Activated CD4-positive, alpha-beta T cell treated with anti-CD3 and anti-CD28 coated beads, Interleukin-2, Interleukin-6, amounts not matched to agents 100 ng/mL and 50 ng/mL, durations not matched to agents 16 hours and 8 hours (primary cell): ENCODE data around the gene TIAM2.

ENCODE experiments used
- DNase-seq: peaks from one replicate; pipeline ENCODE4 v3.0.0-alpha.2; 2020

The TIAM2 gene

DNA sequence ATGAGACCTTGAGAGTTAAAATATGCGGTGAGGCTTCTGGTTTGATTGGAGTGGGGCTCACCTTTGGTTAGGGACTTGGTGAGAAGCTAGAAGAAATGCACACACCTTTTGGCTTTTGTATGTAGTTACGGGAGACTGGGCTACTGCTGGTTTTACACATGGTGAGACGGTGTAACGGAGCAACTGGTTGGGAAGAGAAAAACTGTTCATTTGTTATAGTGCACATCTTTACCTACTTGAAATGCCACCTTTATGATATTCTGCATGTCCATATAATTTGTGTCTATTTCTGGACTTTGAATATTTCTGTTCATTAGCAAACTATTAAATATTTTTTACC lies 31.6 kb downstream of the TIAM2 start:
- DNase-seq = no peak

DNA sequence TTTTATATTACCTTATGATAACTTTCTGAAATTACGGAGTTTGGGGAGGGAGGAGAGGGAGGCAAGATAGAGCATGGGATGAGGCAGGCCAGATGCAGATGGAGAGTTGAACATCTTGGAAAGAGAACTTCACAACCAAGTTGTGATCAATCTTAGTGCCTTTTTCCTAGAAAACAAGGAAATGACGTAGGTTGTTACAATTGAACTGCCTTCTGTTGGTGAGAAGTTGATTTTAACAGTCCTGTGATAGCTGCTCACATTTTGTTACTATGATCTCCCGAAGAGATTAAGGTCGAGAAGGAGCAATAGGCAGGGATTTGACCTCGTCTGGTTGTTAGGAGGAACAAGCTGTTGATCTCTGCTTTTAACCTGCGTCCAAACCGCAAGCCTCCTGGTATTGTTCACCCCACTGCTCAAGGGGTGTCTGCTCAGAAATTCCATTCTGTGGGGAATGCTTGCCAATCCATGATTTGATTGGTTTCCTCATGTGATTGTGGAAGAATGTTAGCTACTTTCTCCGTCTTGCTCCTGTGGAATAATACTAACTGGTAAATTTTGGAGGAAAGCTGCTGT lies 35.1 kb downstream of the TIAM2 start:
- DNase-seq = no peak

DNA sequence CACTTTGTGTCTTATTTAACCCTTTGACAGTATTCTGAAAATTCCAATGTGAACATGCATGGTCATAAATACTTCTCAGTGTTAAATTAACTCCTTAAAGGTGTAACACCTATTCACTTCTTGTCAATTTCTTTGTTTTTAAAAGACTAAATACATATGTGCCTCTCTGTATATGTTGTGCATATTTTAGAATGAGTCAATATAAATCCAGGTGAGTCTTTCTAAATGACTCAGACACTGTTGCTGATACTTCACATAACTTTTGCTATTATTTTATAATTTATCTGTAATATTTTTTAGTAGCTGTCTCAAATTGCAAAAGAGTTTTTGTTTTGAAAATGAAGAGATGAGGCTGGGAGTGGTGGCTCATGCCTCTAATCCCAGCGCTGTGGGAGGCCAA lies 36.0 kb downstream of the TIAM2 start:
- no peak for DNase-seq

DNA sequence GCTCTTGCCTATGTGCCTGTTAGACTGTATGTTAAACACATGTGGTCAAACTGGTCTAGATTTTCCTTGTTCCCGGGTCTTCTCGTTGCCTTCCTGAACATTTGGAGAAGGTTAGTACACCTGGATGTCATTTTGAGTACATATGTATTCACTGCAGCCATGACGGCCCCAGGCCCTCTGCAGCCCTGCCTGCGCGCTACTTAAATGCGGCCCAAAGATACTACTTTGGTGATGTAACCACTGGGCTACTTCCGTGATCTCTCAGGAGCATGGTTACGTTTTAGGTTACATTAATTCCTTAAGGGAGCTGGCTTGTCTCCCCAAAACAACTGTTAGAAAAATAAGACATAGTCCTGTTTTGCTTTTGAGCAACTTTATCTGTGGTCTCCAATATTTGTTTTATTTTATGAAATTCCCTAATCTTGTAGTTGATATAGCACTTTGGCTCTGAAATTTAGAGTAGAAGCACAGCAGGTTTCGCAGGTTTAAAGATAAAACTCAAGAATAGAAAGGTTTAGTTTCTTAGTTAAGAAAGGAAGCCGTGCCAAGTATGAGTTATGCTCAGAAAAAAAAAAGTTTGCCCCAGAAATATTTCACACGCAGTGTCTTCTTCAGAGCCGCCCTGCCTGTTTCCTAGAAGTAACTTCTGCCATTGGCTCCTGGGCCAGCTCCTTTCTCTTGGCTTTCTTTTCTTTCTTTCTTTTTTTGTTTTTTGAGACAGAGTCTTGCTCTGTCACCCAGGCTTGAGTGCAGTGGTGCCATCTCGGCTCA lies 38.1 kb downstream of the TIAM2 start:
- DNase-seq = no peak

DNA sequence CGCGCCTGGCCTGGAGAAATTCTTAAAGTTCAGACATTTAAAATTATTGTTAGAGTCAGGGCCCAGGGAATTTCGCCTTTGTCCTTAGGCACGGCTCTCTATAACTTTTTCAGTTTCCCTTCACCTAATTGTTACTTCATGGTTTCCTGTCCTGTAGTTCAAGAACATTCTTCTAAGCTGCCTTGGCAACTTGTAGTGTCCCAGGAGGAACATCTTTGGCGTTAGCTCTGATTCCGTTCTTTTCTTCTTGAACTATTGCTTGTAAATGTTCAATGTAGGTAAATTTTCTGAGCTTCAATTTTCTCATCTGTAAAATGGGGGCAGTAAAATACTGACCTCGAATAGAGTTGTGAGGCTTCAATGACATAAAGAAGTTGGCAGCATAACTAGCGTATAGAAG lies 41.8 kb downstream of the TIAM2 start:
- no peak for DNase-seq

DNA sequence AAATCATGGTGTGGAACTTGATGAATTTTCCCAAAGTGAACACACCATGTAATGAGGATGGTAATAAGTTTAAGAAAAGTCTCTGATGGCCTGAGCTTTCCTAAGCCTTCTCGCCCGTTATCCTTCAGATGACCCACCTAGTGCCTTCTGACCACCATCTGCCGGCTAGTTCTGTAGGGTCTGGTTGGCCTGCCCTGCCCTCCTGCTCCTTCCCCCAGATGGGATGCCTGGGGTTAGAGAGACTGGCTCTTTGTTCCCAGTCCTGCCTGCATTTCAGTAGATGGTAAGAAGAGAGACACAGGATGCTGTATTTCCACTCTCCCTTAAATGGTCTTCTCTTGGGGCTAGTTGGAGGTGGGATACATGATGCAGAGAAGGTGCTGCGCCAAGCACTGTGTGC lies 43.0 kb downstream of the TIAM2 start:
- no peak for DNase-seq

DNA sequence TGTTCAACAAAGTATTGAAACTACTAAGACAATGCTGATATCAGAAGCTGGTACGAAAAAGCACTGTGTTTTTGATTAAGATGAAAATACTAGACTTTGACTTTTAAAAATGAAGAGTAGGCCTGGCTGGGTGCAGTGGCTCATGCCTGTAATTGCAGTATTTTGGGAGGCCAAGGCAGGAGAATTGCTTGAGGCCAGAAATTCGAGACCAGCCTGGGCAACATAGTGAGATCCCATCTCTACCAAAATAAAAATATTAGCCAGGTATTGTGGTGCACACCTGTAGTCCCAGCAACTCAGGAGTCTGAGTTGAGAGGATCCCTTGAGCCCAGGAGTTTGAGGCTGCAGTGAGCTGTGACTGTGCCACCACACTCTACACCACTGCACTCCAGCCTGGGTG lies 43.4 kb downstream of the TIAM2 start:
- DNase-seq = no peak

DNA sequence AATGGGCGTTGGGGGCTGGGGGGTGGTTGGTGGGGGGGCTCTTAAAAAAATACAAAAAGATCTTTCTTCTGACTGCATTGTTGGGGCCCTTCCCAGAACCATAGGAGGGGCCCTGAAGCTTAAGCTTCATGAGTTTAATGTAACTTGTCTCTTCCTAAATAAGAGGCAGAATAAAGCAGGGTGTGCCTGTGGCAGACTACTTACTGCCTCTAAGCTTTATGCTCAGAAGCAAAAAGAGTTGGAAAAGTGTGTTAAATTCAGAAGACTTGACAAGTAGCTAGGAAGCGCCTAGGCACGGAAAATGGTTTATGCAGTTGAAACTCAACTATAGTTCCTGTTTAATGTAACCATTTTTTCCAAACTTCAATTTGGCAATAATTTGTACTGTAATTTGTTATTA lies 44.5 kb downstream of the TIAM2 start:
- DNase-seq = no peak

DNA sequence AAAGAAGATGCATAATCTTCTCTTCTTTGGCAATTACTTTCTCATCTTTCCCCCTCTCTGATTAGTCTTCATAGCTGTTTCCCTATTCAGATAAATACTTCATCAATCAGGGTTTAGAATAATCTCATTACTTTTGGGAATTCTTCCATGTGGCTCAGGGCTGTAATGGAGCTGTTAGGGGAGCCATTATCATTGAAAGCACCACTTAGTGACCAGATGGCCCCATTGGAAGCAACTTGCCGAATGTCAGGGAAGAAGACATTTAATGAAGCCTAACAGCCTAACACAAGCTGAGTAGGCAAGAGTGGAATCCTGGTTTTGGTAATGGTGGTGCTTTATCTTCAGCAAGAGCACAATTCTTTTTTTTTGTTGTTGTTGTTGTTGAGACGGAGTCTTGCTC lies 45.0 kb downstream of the TIAM2 start:
- DNase-seq = no peak

DNA sequence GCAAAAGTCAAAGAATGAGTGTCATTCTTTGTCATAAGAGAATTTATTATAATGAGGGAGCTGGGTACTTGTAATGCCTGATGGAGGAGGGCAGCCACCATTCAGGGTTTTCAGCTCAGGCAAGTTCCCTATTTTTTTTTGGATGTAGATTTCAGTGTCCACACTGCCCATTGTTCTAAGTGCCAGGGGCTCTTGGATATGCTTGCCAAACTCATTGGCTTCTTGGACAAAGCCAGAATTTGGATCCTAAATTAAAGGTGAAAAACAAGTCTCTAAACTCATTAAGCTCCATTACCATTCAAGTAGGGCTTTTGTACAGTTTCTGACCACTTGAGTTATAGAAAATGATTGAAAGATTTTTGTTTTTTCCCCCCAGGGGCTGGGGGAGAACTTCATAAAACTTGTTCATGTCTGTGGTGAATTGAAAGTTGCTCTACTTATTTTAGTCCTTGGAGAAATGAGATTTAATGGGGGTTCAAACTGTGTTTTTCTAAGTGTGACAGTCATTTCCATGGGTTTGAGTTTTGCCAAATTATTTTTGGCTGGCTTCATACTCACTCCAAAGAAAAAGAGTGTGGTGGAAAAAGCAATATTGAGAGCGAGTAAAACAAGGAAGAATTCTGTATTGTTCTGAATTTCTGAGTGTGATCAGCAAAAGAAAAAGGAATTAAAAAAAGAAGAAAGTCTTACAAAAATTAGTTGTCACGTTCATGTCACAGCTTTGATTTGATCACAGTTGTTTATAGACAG lies 46.0 kb downstream of the TIAM2 start:
- no peak for DNase-seq

DNA sequence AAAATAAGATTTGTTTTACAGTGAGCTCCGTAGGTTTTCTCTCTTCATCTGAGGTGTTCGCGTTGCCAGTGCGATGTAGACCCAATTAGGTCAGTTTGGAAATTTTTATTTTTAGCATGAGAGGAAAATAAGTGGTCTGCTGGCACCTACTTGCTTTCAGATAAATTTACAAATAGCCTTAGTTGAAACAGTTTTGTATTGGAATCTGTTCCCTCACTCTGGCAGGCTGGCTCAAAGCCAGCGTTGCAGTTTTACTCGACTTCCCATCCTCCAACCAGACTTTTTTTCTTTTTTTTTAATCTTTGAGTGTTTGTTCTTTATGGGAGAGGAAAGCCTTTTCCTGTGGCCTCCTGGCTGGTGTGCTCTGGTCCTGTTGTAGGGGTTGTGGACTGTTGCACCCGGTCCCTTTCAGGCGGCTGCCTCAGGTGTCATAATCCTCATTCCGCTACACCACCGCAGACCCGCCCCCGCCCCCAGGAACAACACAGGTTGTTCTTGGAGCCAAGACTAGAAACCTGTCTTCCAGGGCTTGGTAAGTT lies 46.7 kb downstream of the TIAM2 start:
- no peak for DNase-seq

DNA sequence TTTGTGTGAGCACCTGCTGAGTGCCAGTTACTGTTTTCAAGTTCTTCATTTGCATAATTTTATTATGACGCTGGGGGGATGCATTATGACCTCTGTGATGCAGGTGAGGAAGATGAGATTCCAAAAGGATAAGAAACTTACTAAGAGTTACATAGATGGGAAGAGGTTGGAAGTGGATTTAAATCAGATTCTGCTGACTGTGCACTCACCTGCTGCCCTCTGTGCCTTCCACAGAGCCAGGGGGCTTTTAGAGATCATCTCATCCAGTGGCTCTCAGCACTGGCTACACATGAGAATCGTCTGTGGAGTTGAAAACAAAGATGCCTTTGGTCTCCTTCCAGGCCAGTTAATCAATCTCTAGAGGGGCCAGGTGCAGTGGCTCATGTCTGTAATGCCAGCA lies 47.9 kb downstream of the TIAM2 start:
- no peak for DNase-seq

DNA sequence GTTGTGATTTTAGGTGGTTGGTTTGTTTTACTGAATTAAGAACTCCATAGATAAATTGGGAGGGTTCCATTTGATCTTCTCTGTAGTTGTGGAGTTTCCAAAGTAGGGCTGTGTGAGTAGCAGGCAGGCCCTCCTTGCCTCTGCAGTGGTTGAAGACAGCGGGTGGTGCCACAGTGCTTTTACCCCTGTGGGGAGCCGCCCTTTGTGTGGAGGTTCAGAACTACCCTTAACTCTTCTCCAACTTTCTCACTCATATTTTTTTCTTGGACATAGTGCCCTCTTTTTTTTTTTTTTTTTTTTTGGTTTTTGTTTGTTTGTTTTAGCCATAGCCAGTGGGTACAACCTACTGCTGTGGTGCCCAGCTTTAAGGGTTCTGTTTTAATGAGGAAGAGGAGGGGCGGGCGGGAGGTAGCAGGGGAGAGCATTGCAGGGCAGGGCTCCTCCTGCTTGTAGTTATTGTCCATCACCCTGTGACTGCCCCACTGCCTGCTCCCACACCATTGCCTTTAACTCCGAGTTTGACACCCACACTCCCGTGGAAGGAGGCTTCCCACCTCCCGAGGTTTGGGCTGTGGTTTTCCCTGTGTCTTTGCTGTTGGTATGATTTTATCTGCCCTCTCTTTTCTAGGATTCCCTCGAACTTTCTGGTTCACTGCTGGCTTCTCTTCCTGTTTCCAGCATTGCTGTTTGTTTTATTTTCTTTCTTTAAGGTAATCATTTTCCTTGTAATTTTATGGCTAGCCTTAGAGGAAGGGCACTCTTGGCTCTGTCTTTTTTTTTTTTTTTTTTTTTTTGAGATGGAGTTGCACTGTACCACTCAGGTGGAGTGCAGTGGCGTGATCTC lies 50.7 kb downstream of the TIAM2 start:
- no peak for DNase-seq

DNA sequence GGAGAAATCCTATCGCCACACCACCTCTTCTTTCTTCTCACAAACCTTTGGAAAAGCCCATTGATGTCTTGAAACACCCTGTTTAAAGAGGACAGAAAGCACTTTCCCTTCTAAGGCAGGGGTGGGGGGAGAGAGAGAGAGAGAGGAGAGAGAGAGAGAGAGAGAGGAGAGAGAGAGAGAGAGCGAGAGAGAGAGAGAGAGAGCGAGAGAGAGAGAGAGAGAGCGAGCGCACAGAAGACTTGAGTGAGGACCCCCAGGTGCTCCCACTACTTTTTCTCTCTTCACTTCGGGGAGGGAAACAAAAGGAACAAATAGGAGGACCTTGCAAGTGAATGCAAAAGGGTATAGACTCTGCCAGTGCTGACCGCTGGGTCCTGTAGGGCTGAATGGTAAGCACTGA lies 52.4 kb downstream of the TIAM2 start:
- DNase-seq = no peak

DNA sequence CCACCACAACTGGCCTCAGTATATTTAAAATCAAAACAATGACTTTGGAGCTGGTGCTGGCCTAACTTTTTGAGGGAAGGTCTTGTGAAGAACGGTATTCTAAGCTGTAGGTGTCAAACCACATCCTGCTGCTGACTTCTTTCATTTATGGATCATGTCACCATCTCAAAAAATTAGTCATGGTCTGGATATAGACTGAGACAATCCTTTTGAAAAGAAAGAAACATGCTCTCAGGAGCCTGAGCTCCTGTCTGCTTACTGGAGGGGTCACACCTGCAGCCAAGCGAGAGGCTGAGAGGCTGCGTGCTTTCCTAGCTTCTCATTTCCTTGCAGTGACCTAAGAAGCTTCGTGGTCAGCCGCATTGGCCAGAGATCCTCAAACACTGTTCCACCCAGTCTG lies 55.2 kb downstream of the TIAM2 start:
- peak; percentile 86 for DNase-seq

DNA sequence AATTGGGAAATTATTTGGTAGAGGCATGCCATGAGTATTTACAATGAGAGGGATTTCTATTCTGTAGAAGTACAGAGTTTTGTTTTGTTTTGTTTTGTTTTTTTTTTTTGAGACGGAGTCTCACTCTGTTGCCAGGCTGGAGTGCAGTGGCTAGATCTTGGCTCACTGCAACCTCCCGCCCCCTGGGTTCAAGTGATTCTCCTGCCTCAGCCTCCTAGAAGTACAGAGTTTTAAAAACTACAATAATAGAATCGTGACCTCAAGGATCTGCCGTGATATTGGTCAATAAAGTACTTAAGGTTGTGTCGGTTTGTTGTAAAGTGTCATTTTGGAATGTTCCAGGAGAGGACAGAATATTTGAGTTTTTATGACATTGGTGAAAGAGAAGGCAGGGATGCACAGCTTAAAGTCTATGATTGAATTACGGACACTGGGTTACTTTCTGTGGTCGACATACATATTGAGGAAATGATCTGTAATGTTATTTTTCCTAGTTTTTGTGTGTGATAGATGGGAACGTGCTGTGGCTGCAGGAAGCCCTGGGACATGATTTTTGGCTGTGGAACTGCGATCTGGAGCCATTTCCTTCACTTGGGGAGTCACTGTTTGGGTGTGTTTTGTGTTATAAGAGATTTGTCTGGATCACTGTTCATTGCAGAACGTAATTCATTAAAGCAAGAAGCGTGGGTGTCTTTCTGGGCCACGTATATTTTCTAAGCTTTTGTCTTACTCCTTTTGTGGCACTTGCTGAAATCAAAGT lies 59.6 kb downstream of the TIAM2 start:
- no peak for DNase-seq

DNA sequence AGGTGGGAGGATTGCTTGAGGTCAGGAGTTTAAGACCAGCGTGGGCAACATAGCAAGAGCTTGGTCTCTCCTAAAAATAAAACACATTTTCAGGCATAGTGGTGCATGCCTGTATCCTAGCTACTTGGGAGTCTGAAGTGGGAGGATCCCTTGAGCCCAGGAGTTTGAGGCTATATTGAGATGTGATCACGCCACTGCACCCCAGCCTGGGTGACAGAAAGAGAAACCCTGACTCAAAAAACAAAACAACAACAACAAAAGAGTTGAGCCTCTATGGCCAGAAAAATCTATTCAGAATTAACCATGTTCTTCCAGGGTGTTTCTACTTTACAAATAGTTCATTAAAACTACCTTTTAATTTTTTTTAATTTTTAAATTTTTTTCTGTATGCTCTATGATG lies 60.6 kb downstream of the TIAM2 start:
- DNase-seq = peak; percentile 54

DNA sequence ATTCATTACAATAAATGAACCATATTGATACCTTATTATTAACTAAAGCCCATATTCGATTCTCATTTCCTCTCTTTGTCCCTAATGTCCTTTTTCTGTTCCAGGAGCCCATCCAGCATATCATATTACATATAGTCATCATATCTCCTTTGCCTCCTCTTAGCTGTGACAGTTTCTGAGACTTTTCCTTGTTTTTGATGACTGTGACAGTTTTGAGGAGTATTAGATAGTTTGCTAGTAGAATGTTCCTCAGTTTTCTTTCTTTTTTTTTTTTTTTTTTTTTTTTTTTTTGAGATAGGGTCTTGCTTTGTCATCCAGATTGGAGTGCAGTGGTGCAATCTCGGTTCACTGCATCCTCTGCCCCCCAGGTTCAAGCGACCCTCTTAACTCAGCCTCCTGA lies 61.6 kb downstream of the TIAM2 start:
- DNase-seq = no peak

DNA sequence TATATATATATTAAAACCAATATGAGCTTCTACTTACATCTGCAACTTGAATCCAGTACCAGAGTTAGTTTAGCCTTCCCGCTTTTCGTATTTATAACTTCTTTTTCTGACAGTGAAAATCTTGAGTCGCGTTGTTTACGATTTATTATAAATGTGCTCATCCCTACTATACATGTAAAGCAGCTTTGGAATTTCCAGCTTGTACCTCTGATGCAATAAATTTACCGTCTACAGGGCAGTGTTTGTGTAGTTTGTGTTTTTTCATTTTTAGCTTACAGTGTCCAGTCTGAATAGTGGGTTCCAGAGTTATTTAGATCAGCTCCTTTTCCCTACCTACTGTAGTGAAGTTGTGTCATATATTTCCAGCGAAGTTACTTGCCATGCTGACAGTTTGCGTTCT lies 66.3 kb downstream of the TIAM2 start:
- DNase-seq = no peak

DNA sequence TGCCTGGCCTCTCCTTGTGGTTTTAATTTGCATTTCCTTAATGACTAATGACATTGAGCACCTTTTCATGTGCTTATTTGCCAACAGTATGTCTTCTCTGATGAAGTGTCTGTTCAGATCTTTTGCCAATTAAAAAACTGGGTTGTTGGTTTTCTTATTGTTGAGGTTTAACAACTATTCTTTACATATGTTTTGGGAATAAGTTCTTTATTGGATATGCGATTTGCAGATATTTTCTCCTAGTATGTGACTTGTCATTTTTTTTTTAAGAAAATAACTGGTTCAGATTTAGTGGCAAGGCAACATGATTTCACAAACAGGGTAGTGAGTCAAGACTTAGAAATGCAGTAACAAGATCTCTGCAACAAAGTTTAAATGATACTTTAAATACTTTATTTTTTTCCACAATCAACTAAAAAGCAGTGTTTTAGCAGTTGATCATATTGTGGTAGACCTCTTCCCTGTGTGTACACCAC lies 67.8 kb downstream of the TIAM2 start:
- no peak for DNase-seq

DNA sequence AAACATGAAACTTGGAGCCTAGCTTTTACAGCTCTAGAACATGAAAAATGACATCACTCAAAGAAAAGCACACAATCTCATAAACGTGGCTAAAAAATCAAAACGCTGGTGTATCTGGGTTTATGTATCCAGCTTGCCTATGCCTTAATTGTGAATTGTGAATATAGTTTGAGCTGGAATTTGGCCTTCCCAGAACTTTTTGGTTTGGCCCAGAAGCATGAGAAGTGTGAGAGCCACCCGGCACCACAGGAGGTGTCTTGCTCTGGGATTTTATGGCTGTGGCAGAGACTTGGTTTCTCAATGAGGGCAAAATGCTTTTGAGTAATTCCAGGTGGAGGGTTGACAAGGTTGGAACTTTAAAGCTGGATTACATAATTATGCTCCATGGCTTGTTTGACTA lies 69.2 kb downstream of the TIAM2 start:
- no peak for DNase-seq

DNA sequence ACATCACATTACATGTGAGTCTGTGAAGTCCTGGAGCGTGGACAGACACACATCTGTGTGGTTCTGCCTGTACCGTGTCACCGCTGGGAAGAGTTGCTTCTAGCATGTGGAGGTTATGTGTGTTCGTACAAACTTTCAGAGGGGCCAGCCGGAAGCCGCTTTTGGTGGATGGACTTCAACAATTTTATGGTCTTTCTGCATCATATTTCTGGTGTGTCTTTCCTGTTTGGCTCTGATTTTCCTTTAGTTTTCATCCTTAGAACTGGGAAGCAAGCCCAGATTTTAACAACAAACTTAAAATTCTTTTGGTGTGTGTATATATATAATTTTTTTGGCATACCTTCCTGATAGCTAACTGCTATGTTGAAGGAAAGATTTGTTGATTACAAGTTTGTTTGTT lies 71.2 kb downstream of the TIAM2 start:
- DNase-seq = no peak
